NCI-H226 (cell line): ENCODE measurements around the gene INCA1.

Experiments
- DNase-seq: peaks from one replicate; pipeline ENCODE4 v3.0.0-alpha.2; 2015

INCA1 gene

GRCh38 chr17:5003214-5003867 is 6.0 kb upstream of the INCA1 start:
- DNase-seq: peak; percentile 62

GRCh38 chr17:5002121-5002788 is 4.9 kb upstream of the INCA1 start:
- DNase-seq: no peak

GRCh38 chr17:5000237-5000639 is 2.9 kb upstream of the INCA1 start:
- DNase-seq: no peak

- DNase-seq: no peak
These were observed 2.2 kb upstream of the INCA1 start for GRCh38 chr17:4999430-5000093.

GRCh38 chr17:4998732-4999429 is 1.6 kb upstream of the INCA1 start:
- DNase-seq: peak; percentile 21

GRCh38 chr17:4998027-4998731 is 857 bp upstream of the INCA1 start:
- DNase-seq: no peak

- no peak for DNase-seq
These were observed 3.2 kb downstream of the INCA1 start for GRCh38 chr17:4994081-4994595.

- DNase-seq: no peak
These were observed 9.4 kb downstream of the INCA1 start for GRCh38 chr17:4987767-4988567.

- DNase-seq: peak; percentile 55
These were observed 10.2 kb downstream of the INCA1 start, which contains the start of gene CAMTA2 for GRCh38 chr17:4986951-4987766. Gene CAMTA2 (minus strand): TSS chr17:4987675. CDS start chr17:4986222, 1,453 bp downstream.

GRCh38 chr17:4986403-4986802 is 10.9 kb downstream of the INCA1 start:
- DNase-seq: peak; percentile 34

- no peak for DNase-seq
These were observed 15.0 kb downstream of the INCA1 start for GRCh38 chr17:4982305-4982704.

GRCh38 chr17:4980644-4981216 is 16.6 kb downstream of the INCA1 start:
- DNase-seq: no peak

- no peak for DNase-seq
These were observed 18.6 kb downstream of the INCA1 start for GRCh38 chr17:4978726-4979125.

- DNase-seq: no peak
These were observed 23.1 kb downstream of the INCA1 start for GRCh38 chr17:4974115-4974670.

- DNase-seq: no peak
These were observed 23.8 kb downstream of the INCA1 start for GRCh38 chr17:4973256-4974114.

- no peak for DNase-seq
These were observed 24.6 kb downstream of the INCA1 start for GRCh38 chr17:4972752-4973151.

- DNase-seq: no peak
These were observed 25.0 kb downstream of the INCA1 start for GRCh38 chr17:4972322-4972721.

- no peak for DNase-seq
These were observed 25.5 kb downstream of the INCA1 start for GRCh38 chr17:4971826-4972225.

- DNase-seq: no peak
These were observed 27.0 kb downstream of the INCA1 start for GRCh38 chr17:4970273-4970672.
